ENCODE measurements around the gene CDC42BPG. TPM values are rescaled to one million over a fixed set of nuclear protein-coding genes. Genes with fewer than 3 reads are reported as not detected.

The CDC42BPG gene
- total RNA-seq, 1 donor = under 0.01 TPM

DNA sequence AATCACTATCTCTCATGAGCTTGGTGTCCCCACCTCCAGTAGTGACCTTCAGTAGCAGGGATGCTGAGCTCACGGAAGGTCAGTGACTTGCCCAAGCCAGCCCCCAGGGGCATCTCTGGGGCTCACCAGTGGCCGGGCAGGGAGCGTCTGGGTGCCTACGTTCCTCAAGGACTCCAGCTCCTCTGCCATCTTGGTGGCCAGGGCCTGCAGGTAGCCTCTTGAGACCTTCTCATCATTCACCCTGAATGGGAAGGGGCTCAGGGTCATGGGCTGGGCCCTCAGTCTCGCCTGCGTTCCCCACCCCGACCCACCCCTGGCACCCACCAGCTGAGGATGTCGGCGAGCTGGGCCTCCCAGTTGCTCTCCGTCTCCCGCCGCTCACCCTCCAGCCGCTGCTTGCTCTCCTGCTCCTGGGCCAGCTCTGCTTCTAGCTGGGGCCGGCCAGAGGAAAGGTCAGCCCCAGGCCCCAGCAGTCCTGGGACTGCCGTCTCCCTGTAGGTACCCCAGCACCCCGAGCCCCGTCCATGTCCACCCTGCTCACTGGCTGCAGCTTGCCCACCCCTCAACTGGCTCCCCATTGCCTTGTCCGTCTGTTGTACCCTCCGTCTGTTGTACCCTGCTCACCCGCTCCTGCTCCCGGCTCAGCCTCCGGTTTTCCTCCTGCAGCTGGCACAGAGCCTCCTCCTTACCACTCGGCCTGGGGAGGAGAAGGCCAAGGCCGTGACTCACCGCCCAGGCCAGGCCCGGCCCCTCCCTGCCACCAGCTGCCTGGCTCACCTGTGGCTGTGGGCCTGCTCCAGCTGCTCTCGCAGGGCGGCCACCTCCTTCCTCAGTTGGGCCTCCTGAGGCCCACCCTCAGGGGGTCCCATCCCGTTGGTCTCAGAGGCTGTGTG lies 9.5 kb downstream of the CDC42BPG start:
- no peak for DNase-seq (ENCODE audit: low read depth)
- no peak for TF ChIP-seq CTCF (IDR thresholded peaks at IDR 0.05; ENCODE audit: insufficient read depth, low read depth, low read length)
- no peak overlapping the region for H3K4me3 ChIP-seq (ENCODE audit: low read depth, low read length)

DNA sequence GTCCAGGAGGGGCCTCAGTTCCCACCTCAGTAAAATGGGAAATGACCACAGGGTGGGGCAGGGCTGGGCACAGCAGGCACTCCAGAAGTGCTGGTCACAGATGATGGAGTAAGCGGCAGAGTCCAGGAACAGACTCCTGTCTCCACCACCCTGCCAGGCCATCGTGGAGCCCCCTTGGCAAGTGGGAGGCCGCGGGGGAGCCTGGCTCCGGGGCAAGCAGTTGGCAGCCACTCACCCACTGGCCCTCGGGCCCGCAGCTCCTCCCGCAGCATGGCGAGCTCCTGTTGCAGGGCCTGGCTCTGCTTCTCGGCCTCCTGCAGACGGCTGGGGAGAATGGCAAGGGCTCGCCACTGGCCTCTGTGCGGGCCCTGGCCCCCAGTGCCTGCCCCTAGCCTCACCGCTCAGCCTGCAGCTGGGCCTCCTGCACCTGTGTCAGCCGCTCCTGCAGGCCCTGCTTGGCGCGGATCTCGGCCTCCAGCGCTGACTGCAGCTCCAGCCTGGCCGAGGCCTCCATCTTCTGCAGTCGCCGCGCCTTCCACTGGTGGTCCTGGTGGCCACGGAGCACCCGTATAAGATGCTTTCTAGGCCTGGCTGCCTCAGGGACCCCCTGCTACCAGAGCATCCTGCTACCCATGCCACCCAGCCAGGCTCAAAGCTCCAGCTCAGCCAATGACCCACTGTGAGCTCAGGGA lies 10.3 kb downstream of the CDC42BPG start:
- H3K4me3 ChIP-seq (ENCODE audit: low read depth, low read length) = no peak overlapping the region
- no peak for TF ChIP-seq CTCF (IDR thresholded peaks at IDR 0.05; ENCODE audit: insufficient read depth, low read depth, low read length)
- no peak for DNase-seq (ENCODE audit: low read depth)

GRCh38 chr11:64833509-64833908 lies 10.9 kb downstream of the CDC42BPG start:
- DNase-seq (ENCODE audit: low read depth) = no peak
- no peak overlapping the region for H3K4me3 ChIP-seq (ENCODE audit: low read depth, low read length)
- no peak for TF ChIP-seq CTCF (IDR thresholded peaks at IDR 0.05; ENCODE audit: insufficient read depth, low read depth, low read length)

DNA sequence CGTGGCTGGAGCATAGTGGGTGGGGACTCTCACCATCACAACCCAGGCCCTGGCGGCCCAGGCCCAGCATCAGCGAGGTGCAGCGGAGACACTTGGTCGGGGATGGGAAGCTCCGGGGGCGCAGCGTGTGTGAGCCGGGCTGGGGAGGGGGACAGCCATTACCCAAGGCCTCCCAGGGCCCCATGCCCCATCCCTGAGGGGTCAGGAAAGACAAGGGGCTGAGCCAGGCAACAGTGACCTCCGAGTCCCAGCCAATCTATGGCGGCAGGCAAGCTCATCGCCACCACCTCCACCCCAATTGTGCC lies 11.3 kb downstream of the CDC42BPG start:
- no peak for DNase-seq (ENCODE audit: low read depth)
- TF ChIP-seq CTCF (IDR thresholded peaks at IDR 0.05; ENCODE audit: insufficient read depth, low read depth, low read length) = no peak
- no peak overlapping the region for H3K4me3 ChIP-seq (ENCODE audit: low read depth, low read length)

- no peak for DNase-seq (ENCODE audit: low read depth)
- H3K4me3 ChIP-seq (ENCODE audit: low read depth, low read length) = no peak overlapping the region
- no peak for TF ChIP-seq CTCF (IDR thresholded peaks at IDR 0.05; ENCODE audit: insufficient read depth, low read depth, low read length)
Observed at GRCh38 chr11:64832467-64833197, 11.8 kb downstream of the CDC42BPG start.

- H3K4me3 ChIP-seq (ENCODE audit: low read depth, low read length) = no peak overlapping the region
- no peak for DNase-seq (ENCODE audit: low read depth)
- TF ChIP-seq CTCF (IDR thresholded peaks at IDR 0.05; ENCODE audit: insufficient read depth, low read depth, low read length) = no peak
Observed at GRCh38 chr11:64831411-64831891, 13.0 kb downstream of the CDC42BPG start.
